Stimulated activated CD4-positive, alpha-beta T cell treated with anti-CD3 and anti-CD28 coated beads, Interleukin-1b, Interleukin-23, amount 100 ng/mL, for 48 hours (primary cell): ENCODE measurements around the gene AP4B1.
A peak's percentile ranks its signal among the peaks of the same experiment; 100 is the strongest.
"Not testable (repeated sequence)": the region's sequence is repeated elsewhere in the genome, so short reads cannot be mapped to it uniquely, and the experiment has no call there.

Experiments used
- DNase-seq: peaks from one replicate; pipeline ENCODE4 v3.0.0-alpha.2; 2020

AP4B1 gene

GRCh38 chr1:113904674-113905434 lies at the start of gene AP4B1, which contains the start of gene DCLRE1B:
TSS of gene AP4B1 (minus strand) at chr1:113904799. CDS start at chr1:113904717, 82 bp downstream.
TSS of gene DCLRE1B (plus strand) at chr1:113905326. CDS start at chr1:113905587, 261 bp downstream.
- DNase-seq: peak; percentile 98

GRCh38 chr1:113951719-113952118 lies 47.1 kb upstream of the AP4B1 start:
- no peak for DNase-seq

GRCh38 chr1:113950908-113951307 lies 46.3 kb upstream of the AP4B1 start:
- no peak for DNase-seq

GRCh38 chr1:113949007-113949406 lies 44.4 kb upstream of the AP4B1 start:
- no peak for DNase-seq

- not testable (repeated sequence) for DNase-seq
Measured at GRCh38 chr1:113948151-113948550, 43.6 kb upstream of the AP4B1 start.

- no peak for DNase-seq
Measured at GRCh38 chr1:113947388-113948107, 42.9 kb upstream of the AP4B1 start.

- DNase-seq: no peak
Measured at GRCh38 chr1:113946678-113947387, 42.2 kb upstream of the AP4B1 start.

GRCh38 chr1:113946112-113946511 lies 41.5 kb upstream of the AP4B1 start:
- no peak for DNase-seq

- DNase-seq: no peak
Measured at GRCh38 chr1:113945329-113945728, 40.7 kb upstream of the AP4B1 start.

GRCh38 chr1:113943028-113943811 lies 38.6 kb upstream of the AP4B1 start:
- no peak for DNase-seq

GRCh38 chr1:113942527-113942926 lies 37.9 kb upstream of the AP4B1 start:
- no peak for DNase-seq

GRCh38 chr1:113941245-113941559 lies 36.6 kb upstream of the AP4B1 start:
- DNase-seq: no peak

- DNase-seq: peak; percentile 50
Measured at GRCh38 chr1:113940365-113941244, 36.0 kb upstream of the AP4B1 start.

GRCh38 chr1:113938192-113938591 lies 33.6 kb upstream of the AP4B1 start:
- DNase-seq: no peak

- no peak for DNase-seq
Measured at GRCh38 chr1:113937146-113937545, 32.5 kb upstream of the AP4B1 start.

GRCh38 chr1:113935970-113936369 lies 31.4 kb upstream of the AP4B1 start:
- DNase-seq: no peak

- DNase-seq: no peak
Measured at GRCh38 chr1:113935176-113935575, 30.6 kb upstream of the AP4B1 start.

GRCh38 chr1:113934511-113935055 lies 30.0 kb upstream of the AP4B1 start:
- DNase-seq: no peak

GRCh38 chr1:113934006-113934405 lies 29.4 kb upstream of the AP4B1 start:
- no peak for DNase-seq

- no peak for DNase-seq
Measured at GRCh38 chr1:113931451-113931851, 26.9 kb upstream of the AP4B1 start.

GRCh38 chr1:113930499-113931161 lies 26.0 kb upstream of the AP4B1 start:
- peak; percentile 76 for DNase-seq
